AG04449 (cell line): ENCODE data around the gene PAX6.

Experiments
- CTCF ChIA-PET: fragments of 350-600 bp; formaldehyde crosslinking; extraction: SDS; loops from one replicate; lab custom pipeline; 2021; ENCODE audit warnings: antibody characterized with exemption; lab: Yijun Ruan, JAX
- POLR2A ChIA-PET: fragments of 400-600, 350-600 bp; formaldehyde crosslinking; extraction: SDS; loops from one replicate; lab custom pipeline; 2020; ENCODE audit warnings: antibody characterized with exemption, inconsistent platforms; lab: Yijun Ruan, JAX
- DNase-seq: peaks from one replicate; pipeline ENCODE4 v3.0.0-alpha.2; 2010; ENCODE audit warnings: low read depth, low spot score
- H3K4me3 ChIP-seq: 2 replicates; pipeline ENCODE4 v1.5.1; 2011; ENCODE audit warnings: low read depth, mild to moderate bottlenecking, control low read depth, low read length
- TF ChIP-seq, protein P1 (sequence below): IDR thresholded peaks from one replicate; pipeline ENCODE4 v1.5.1; 2011; ENCODE audit warnings: mild to moderate bottlenecking, moderate library complexity, low read length, control low read depth, inconsistent platforms; ENCODE audit not compliant: insufficient read depth; ENCODE audit errors: missing control alignments

The PAX6 gene

DNA sequence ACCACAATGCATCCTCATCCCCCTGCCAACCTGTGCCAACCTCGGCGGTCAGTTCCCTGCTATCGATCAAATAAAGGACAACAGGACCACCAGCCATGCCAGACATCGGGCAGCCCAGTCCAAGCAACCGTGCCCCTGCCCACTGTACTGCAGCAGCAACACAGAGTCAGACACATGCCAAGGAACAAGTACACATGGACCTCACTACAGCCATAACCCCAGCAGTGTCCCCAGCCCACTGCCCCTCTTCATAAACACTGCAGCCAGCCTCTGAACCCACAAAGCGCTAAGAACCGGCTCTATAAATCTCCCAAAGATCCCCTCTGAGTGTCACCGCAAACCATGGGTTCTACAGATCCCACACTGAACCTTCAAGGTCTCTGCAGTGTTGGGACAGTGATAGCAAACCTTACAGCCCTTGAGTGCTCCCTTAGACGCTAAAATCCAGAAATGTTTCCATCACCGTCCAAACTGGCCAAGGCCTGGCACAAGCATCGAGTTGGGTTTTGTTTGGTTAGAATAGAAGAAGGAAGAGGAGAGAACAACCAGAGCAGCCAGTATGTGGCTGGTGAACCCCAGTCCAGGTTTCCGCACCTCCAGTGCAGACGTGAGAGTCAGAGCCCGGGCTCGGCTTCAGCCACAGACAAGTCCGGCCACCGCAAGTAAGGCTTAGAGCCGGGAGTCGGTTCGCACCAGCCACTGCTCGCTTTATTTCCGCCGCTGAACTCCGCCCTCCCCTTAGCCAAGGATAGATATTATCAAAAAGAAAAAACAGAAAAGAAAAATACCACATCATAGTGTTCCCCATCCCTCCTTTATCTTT is 7.9 kb downstream of the PAX6 start:
- H3K4me3 ChIP-seq: no peak overlapping the region
- TF ChIP-seq, protein P1, sequence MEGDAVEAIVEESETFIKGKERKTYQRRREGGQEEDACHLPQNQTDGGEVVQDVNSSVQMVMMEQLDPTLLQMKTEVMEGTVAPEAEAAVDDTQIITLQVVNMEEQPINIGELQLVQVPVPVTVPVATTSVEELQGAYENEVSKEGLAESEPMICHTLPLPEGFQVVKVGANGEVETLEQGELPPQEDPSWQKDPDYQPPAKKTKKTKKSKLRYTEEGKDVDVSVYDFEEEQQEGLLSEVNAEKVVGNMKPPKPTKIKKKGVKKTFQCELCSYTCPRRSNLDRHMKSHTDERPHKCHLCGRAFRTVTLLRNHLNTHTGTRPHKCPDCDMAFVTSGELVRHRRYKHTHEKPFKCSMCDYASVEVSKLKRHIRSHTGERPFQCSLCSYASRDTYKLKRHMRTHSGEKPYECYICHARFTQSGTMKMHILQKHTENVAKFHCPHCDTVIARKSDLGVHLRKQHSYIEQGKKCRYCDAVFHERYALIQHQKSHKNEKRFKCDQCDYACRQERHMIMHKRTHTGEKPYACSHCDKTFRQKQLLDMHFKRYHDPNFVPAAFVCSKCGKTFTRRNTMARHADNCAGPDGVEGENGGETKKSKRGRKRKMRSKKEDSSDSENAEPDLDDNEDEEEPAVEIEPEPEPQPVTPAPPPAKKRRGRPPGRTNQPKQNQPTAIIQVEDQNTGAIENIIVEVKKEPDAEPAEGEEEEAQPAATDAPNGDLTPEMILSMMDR: no peak
- DNase-seq: no peak
- CTCF ChIA-PET: no interaction called here
- POLR2A ChIA-PET: no interaction called here

DNA sequence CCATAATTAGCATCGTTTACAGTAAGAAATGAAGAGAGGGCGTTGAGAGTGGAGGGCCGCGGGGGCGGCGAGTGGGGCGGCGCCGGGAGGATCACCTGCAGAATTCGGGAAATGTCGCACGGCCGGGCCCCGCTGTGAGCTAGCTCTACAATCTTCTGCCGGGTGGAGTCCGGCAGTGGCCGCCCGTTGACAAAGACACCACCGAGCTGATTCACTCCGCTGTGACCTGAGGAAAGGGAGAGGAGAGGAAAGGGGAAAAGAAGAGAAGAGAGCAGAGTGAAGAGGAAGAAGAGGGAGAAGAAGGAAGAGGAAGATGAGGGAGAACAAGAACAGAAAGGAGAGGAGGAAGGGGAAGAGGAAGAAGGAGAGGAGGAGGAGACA is 8.5 kb downstream of the PAX6 start:
- CTCF ChIA-PET: interaction anchor here (1.3 to 3.0 kb wide), 2 partner anchors 155 to 161 kb away, joined by 3 to 7 read pairs; no protein-coding TSS in a partner anchor

DNA sequence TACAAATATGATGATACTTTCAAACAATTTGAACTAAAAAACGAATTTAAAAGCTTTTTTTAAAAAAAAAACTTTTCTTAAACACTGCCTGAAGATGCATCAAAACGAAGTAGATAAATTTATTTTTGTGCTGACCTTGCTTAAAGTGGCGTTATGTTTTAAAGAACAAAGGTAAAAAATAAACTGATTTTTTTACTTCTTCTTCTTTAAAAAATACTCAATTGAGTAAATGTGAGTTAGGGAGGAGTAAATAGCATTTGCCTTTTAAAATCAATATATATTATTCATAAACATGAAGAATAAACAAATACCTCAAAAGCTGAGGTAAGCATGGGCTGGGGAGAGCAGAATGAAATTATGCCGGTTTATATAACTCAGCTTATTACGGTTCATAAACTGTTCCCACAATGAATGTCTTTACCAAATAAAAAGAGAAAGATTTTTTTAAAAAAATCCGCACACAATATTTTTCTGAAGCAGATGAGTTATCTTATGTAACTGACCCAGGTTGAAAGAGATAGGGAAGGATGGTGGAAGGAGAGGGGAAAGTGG is 9.0 kb downstream of the PAX6 start:
- no peak overlapping the region for H3K4me3 ChIP-seq
- no peak for DNase-seq
- TF ChIP-seq, protein P1: no peak
- ChIA-PET CTCF (interaction anchor here (1.3 to 3.0 kb wide), 2 partner anchors 155 to 161 kb away, joined by 3 to 7 read pairs; no protein-coding TSS in a partner anchor), POLR2A (no interaction called here)

More for the DNA sequence above, 8.5 kb downstream of the PAX6 start:
- no peak for DNase-seq
- TF ChIP-seq, protein P1: no peak
- POLR2A ChIA-PET: no interaction called here
- no peak overlapping the region for H3K4me3 ChIP-seq

DNA sequence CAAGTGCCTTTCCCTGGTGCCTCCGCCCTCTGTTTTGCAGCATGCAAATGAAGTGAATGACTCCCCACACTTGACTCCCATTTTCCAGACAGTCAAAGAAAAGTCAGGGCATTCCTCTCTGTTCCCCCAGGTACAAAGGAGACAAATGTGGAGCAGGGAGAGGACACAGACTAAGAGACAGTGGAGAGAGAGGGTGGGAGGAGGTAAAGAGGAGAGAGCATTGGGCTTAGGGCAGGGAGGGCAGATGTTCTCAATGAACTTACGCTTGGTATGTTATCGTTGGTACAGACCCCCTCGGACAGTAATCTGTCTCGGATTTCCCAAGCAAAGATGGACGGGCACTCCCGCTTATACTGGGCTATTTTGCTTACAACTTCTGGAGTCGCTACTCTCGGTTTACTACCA is 9.8 kb downstream of the PAX6 start:
- CTCF ChIA-PET: interaction anchor here (1.3 to 3.0 kb wide), 2 partner anchors 156 to 160 kb away, joined by 3 to 7 read pairs; no protein-coding TSS in a partner anchor
- DNase-seq: no peak
- TF ChIP-seq, protein P1: no peak
- no peak overlapping the region for H3K4me3 ChIP-seq
- POLR2A ChIA-PET: no interaction called here

DNA sequence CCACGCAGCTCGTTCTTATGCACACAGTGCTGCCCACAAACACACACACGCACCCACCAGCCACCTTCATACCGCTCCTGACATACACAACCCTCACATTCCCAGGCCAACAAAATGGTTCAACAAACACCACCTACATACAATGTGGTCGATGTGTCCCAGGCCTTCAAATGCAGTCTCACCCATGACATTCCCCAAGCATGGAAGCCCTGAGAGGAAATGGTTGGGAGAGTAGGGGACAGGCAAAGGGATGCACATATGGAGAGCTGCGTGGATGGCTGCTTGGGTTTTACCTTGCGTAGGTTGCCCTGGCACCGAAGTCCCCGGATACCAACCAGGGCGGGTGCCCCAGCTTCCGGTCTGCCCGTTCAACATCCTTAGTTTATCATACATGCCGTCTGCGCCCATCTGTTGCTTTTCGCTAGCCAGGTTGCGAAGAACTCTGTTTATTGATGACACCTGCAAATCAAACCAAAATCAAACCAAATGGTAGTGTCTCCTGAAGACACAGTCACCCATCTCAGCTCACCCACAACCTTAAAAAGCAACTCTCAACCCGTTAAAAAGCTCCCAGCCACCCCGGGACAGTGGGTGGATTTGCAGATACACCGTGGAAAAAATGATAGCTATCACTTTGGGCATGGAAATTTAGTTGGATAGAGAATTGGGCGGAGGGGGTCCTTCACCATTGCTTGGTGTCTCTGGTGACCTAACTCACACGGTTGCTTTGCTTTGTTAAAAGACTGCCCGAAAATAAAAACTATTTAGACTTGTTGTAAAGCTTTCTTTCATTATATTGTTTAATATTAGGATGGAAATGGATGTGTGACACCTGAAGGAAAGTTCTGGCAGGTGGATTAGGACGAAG is 10.5 kb downstream of the PAX6 start:
- TF ChIP-seq, protein P1: no peak
- H3K4me3 ChIP-seq: no peak overlapping the region
- ChIA-PET CTCF (interaction anchor here (3.0 kb wide), 1 partner anchor 159 kb away, joined by 7 read pairs; no protein-coding TSS in a partner anchor), POLR2A (no interaction called here)
- no peak for DNase-seq
